ENCODE results near the gene ARPP21.

Gene ARPP21

GRCh38 chr3:35675621-35676020, 36.3 kb downstream of the ARPP21 start:
- no peak for TF ChIP-seq POLR2A (IDR thresholded peaks at IDR 0.05; ENCODE audit: low read depth, low read length)
- no peak for DNase-seq (ENCODE audit: insufficient read length, low spot score)
- no peak for FAIRE-seq

GRCh38 chr3:35677797-35678196, 38.5 kb downstream of the ARPP21 start:
- DNase-seq (ENCODE audit: insufficient read length, low spot score) (no peak), FAIRE-seq (no peak)
- TF ChIP-seq POLR2A (IDR thresholded peaks at IDR 0.05; ENCODE audit: low read depth, low read length), result no peak

GRCh38 chr3:35678643-35679161, 39.4 kb downstream of the ARPP21 start:
- FAIRE-seq (no peak), DNase-seq (ENCODE audit: insufficient read length, low spot score) (no peak)
- no peak for TF ChIP-seq POLR2A (IDR thresholded peaks at IDR 0.05; ENCODE audit: low read depth, low read length)

GRCh38 chr3:35679409-35680080, 40.2 kb downstream of the ARPP21 start:
- FAIRE-seq (no peak), DNase-seq (ENCODE audit: insufficient read length, low spot score) (no peak)
- no peak for TF ChIP-seq POLR2A (IDR thresholded peaks at IDR 0.05; ENCODE audit: low read depth, low read length)

GRCh38 chr3:35680866-35681650, 41.7 kb downstream of the ARPP21 start:
- no peak for FAIRE-seq
- DNase-seq (ENCODE audit: insufficient read length, low spot score), result no peak
- no peak for TF ChIP-seq POLR2A (IDR thresholded peaks at IDR 0.05; ENCODE audit: low read depth, low read length)

GRCh38 chr3:35685153-35685552, 45.8 kb downstream of the ARPP21 start:
- DNase-seq (ENCODE audit: insufficient read length, low spot score), result no peak
- FAIRE-seq, result no peak
- no peak for TF ChIP-seq POLR2A (IDR thresholded peaks at IDR 0.05; ENCODE audit: low read depth, low read length)

GRCh38 chr3:35688826-35689225, 49.5 kb downstream of the ARPP21 start:
- DNase-seq (ENCODE audit: insufficient read length, low spot score) (no peak), FAIRE-seq (no peak)
- no peak for TF ChIP-seq POLR2A (IDR thresholded peaks at IDR 0.05; ENCODE audit: low read depth, low read length)

GRCh38 chr3:35690271-35690670, 50.9 kb downstream of the ARPP21 start:
- no peak for DNase-seq (ENCODE audit: insufficient read length, low spot score)
- FAIRE-seq, result no peak
- no peak for TF ChIP-seq POLR2A (IDR thresholded peaks at IDR 0.05; ENCODE audit: low read depth, low read length)

GRCh38 chr3:35705904-35706303, 66.6 kb downstream of the ARPP21 start:
- no peak for TF ChIP-seq POLR2A (IDR thresholded peaks at IDR 0.05; ENCODE audit: low read depth, low read length)
- FAIRE-seq, result no peak
- DNase-seq (ENCODE audit: insufficient read length, low spot score), result no peak

- TF ChIP-seq POLR2A (IDR thresholded peaks at IDR 0.05; ENCODE audit: low read depth, low read length), result no peak
- FAIRE-seq (peak; percentile 33), DNase-seq (ENCODE audit: insufficient read length, low spot score) (no peak)
These were observed 68.6 kb downstream of the ARPP21 start for GRCh38 chr3:35707904-35708303.

GRCh38 chr3:35708394-35709271, 69.3 kb downstream of the ARPP21 start:
- DNase-seq (ENCODE audit: insufficient read length, low spot score) (no peak), FAIRE-seq (no peak)
- no peak for TF ChIP-seq POLR2A (IDR thresholded peaks at IDR 0.05; ENCODE audit: low read depth, low read length)

- FAIRE-seq (no peak), DNase-seq (ENCODE audit: insufficient read length, low spot score) (no peak)
- no peak for TF ChIP-seq POLR2A (IDR thresholded peaks at IDR 0.05; ENCODE audit: low read depth, low read length)
These were observed 70.4 kb downstream of the ARPP21 start for GRCh38 chr3:35709691-35710090.

GRCh38 chr3:35710554-35710953, 71.2 kb downstream of the ARPP21 start:
- no peak for DNase-seq (ENCODE audit: insufficient read length, low spot score)
- TF ChIP-seq POLR2A (IDR thresholded peaks at IDR 0.05; ENCODE audit: low read depth, low read length), result no peak
- FAIRE-seq, result no peak

- DNase-seq (ENCODE audit: insufficient read length, low spot score) (no peak), FAIRE-seq (no peak)
- no peak for TF ChIP-seq POLR2A (IDR thresholded peaks at IDR 0.05; ENCODE audit: low read depth, low read length)
These were observed 79.6 kb downstream of the ARPP21 start for GRCh38 chr3:35718921-35719320.

Data from H54 (cell line).